GM23338 (cell line): ENCODE results near the gene CKB. TPM values are rescaled to one million over a fixed set of nuclear protein-coding genes. Genes with fewer than 3 reads are reported as not detected.

Source experiments
- ATAC-seq: fragments of 200-7000 bp; cut with Tn5 transposase; 3 replicates; pipeline ENCODE4 v1.9.1; 2020
- DNase-seq: peaks from one replicate; pipeline ENCODE4 v3.0.0-alpha.2; 2015; ENCODE audit warnings: low spot score
- H2AFZ ChIP-seq: fragments of 200-600 bp; sonication (generic); 2 replicates; pipeline ENCODE4 v1.8.0; 2016; ENCODE audit warnings: antibody characterized with exemption, mild to moderate bottlenecking, moderate library complexity
- H3F3A ChIP-seq: fragments of 200-600 bp; sonication (generic); replicated peaks from 2 replicates; pipeline ENCODE4 v1.8.0; 2017; ENCODE audit warnings: antibody characterized with exemption, mixed run types, low read depth
- H3K27ac ChIP-seq: fragments of 200-600 bp; sonication (generic); 2 replicates; pipeline ENCODE4 v1.6.1; 2016; ENCODE audit warnings: low read depth
- H3K27me3 ChIP-seq: fragments of 200-600 bp; sonication (generic); 2 replicates; pipeline ENCODE4 v1.8.0; 2016; ENCODE audit warnings: mild to moderate bottlenecking, mixed run types, moderate library complexity; ENCODE audit not compliant: insufficient read depth
- H3K36me3 ChIP-seq: fragments of 200-600 bp; sonication (generic); 2 replicates; pipeline ENCODE4 v1.8.0; 2016; ENCODE audit warnings: mild to moderate bottlenecking; ENCODE audit not compliant: insufficient read depth
- H3K4me1 ChIP-seq: fragments of 200-600 bp; sonication (generic); 2 replicates; pipeline ENCODE4 v1.8.0; 2016; ENCODE audit warnings: mild to moderate bottlenecking, moderate library complexity; ENCODE audit not compliant: insufficient read depth
- H3K4me2 ChIP-seq: fragments of 200-600 bp; sonication (generic); 2 replicates; pipeline ENCODE4 v1.7.1; 2017; ENCODE audit warnings: mixed run types
- H3K4me3 ChIP-seq: fragments of 200-600 bp; sonication (generic); 2 replicates; pipeline ENCODE4 v1.6.1; 2016; ENCODE audit warnings: mixed run types
- H3K79me2 ChIP-seq: fragments of 200-600 bp; sonication (generic); replicated peaks from 2 replicates; pipeline ENCODE4 v1.8.0; 2017; ENCODE audit warnings: mild to moderate bottlenecking; ENCODE audit not compliant: insufficient read depth
- H3K9me2 ChIP-seq: fragments of 200-600 bp; sonication (generic); 2 replicates; pipeline ENCODE4 v1.8.0; 2017; ENCODE audit not compliant: insufficient read depth
- H4K20me1 ChIP-seq: fragments of 200-600 bp; sonication (generic); replicated peaks from 2 replicates; pipeline ENCODE4 v1.8.0; 2017; ENCODE audit warnings: mild to moderate bottlenecking; ENCODE audit not compliant: insufficient read depth
- H3K27ac Mint-ChIP-seq: 2 replicates; pipeline ENCODE4 v1.8.0; 2020; ENCODE audit warnings: inconsistent platforms, mild to moderate bottlenecking, moderate library complexity, mixed read lengths
- H3K27me3 Mint-ChIP-seq: 3 replicates; pipeline ENCODE4 v1.8.0; 2022; ENCODE audit warnings: low read depth, mild to moderate bottlenecking, moderate library complexity, mixed read lengths, inconsistent platforms; ENCODE audit not compliant: insufficient read depth, poor library complexity
- H3K36me3 Mint-ChIP-seq: 3 replicates; pipeline ENCODE4 v1.8.0; 2021; ENCODE audit warnings: low read depth, mild to moderate bottlenecking, inconsistent platforms, moderate library complexity, mixed read lengths
- H3K4me1 Mint-ChIP-seq: 3 replicates; pipeline ENCODE4 v1.8.0; 2020; ENCODE audit warnings: mild to moderate bottlenecking, inconsistent platforms, mixed read lengths
- H3K4me3 Mint-ChIP-seq: 3 replicates; pipeline ENCODE4 v1.8.0; 2021; ENCODE audit warnings: moderate library complexity, mild to moderate bottlenecking, inconsistent platforms, mixed read lengths
- H3K9me3 Mint-ChIP-seq: 3 replicates; pipeline ENCODE4 v1.8.0; 2020; ENCODE audit warnings: moderate library complexity, mild to moderate bottlenecking, inconsistent platforms, mixed read lengths
- CREB1 ChIP-seq: fragments of 250-450 bp; sonication (Bioruptor Pico); IDR thresholded peaks from 2 replicates; pipeline ENCODE4 v1.5.0; 2020; ENCODE audit warnings: low read depth, mild to moderate bottlenecking, moderate library complexity
- CTCF ChIP-seq, 2 experiments: fragments of 200-600 bp in 1 of 2; sonication (generic) in 1 of 2; conservative IDR thresholded peaks; 2 replicates each; pipeline versions ENCODE4 v1.5.1 to v1.6.1; 2016 to 2017; ENCODE audit warnings: antibody characterized with exemption in 2 of 2, low read depth in 2 of 2, mild to moderate bottlenecking in 2 of 2, moderate library complexity in 1 of 2
- EZH2phosphoT487 ChIP-seq: fragments of 200-600 bp; sonication (generic); IDR thresholded peaks from one replicate; pipeline ENCODE4 v1.8.1; 2018; ENCODE audit warnings: antibody characterized with exemption; ENCODE audit not compliant: unreplicated experiment
- JUNB ChIP-seq: IDR thresholded peaks from one replicate; pipeline ENCODE4 v1.6.1; 2016; ENCODE audit warnings: antibody characterized with exemption; ENCODE audit not compliant: unreplicated experiment
- REST ChIP-seq: IDR thresholded peaks from one replicate; pipeline ENCODE4 v1.6.1; 2018; ENCODE audit warnings: antibody characterized with exemption; ENCODE audit not compliant: unreplicated experiment
- STAT1 ChIP-seq: IDR thresholded peaks from one replicate; pipeline ENCODE4 v1.6.1; 2016; ENCODE audit warnings: antibody characterized with exemption; ENCODE audit not compliant: unreplicated experiment
- ZNF114 ChIP-seq: fragments of 250-450 bp; sonication (Bioruptor Pico); IDR thresholded peaks from 2 replicates; pipeline ENCODE4 v1.5.0; 2020; ENCODE audit warnings: mild to moderate bottlenecking, moderate library complexity
- ZNF462 ChIP-seq: fragments of 250-450 bp; sonication (Bioruptor Pico); IDR thresholded peaks from 2 replicates; pipeline ENCODE4 v1.5.0; 2020; ENCODE audit warnings: mild to moderate bottlenecking, moderate library complexity
- polyA plus RNA-seq: library from polyadenylated mRNA; unstranded; fragments of >200 nt; fragmentation: Nextera tagmentation; extraction: Ambion mirVana; gene quantifications from 2 replicates; pipeline ENCODE4 v1.2.1, GENCODE V29; 2016
- total RNA-seq: library from RNA; depleted of rRNA; stranded (reverse); fragments of >200 nt; shearing (Covaris generic); gene quantifications from 2 replicates; pipeline ENCODE4 v1.2.3, GENCODE V29; 2014

Gene CKB
- total and polyA plus RNA-seq, 2 experiments from 2014 or later: 604 to 852 TPM

GRCh38 chr14:103533137-103533998, 10.7 kb upstream of the CKB start:
- no peaks in the 10 kb centered on the region for H3K36me3 ChIP-seq
- H3K9me2 ChIP-seq: no peaks in the 10 kb centered on the region
- DNase-seq (no peak), ATAC-seq (no peak)
- H3K4me2 ChIP-seq: no peak overlapping the region
- Mint-ChIP-seq H3K4me3 (no peak overlapping the region), H3K36me3 (peaks cover 4% of the 10 kb centered on the region; the same call in 1 of the 3 replicates), H3K9me3 (no peaks in the 10 kb centered on the region; the same call in 2 of the 3 replicates), H3K27me3 (peaks cover 14% of the 10 kb centered on the region), H3K4me1 (peaks cover 12% of the 10 kb centered on the region), H3K27ac (no peak overlapping the region)
- no peak overlapping the region for H2AFZ ChIP-seq
- peaks cover 10% of the 10 kb centered on the region for H4K20me1 ChIP-seq
- TF ChIP-seq STAT1: no peak
- no peak for TF ChIP-seq ZNF462 (CRISPR knock-in tag)
- no peak for TF ChIP-seq CTCF (conservative IDR thresholded peaks at IDR 0.05; ENCODE audit: low read depth in 2 of 2)
- TF ChIP-seq JUNB: no peak
- TF ChIP-seq REST: no peak
- no peak for TF ChIP-seq CREB1 (CRISPR knock-in tag)
- no peak for TF ChIP-seq ZNF114 (CRISPR knock-in tag)
- no peak for TF ChIP-seq EZH2phosphoT487
- 0 out of 2 replicates have a peak, but pooled peaks cover 4% of the 10 kb centered on the region for H3F3A ChIP-seq
- no peak overlapping the region for H3K4me3 ChIP-seq
- peaks cover 22% of the 10 kb centered on the region for H3K79me2 ChIP-seq
- no peak overlapping the region for H3K27ac ChIP-seq
- no peaks in the 10 kb centered on the region for H3K27me3 ChIP-seq
- H3K4me1 ChIP-seq: peaks cover 2% of the 10 kb centered on the region; the same call in 1 of the 2 replicates
